Testis (tissue), 2 donors: Measurements from ENCODE around the gene PLCB2.

Experiments used
- POLR2A ChIP-seq: fragments of 450-650 bp; IDR thresholded peaks from one replicate; pipeline ENCODE4 v1.6.1; 2017; ENCODE audit warnings: antibody characterized with exemption, mild to moderate bottlenecking, moderate library complexity
- TF ChIP-seq, protein P1 (sequence below), 3 experiments: fragments of 450-650 bp in 2 of 3; fragments of 200-600 bp in 1 of 3; sonication (generic) in 1 of 3; IDR thresholded peaks; one replicate each; pipeline ENCODE4 v1.5.1; 2016 to 2019; ENCODE audit warnings: antibody characterized with exemption in 3 of 3, mild to moderate bottlenecking in 2 of 3, moderate library complexity in 1 of 3

GRCh38 chr15:40286061-40286532, 21.6 kb downstream of the PLCB2 start:
- TF ChIP-seq, protein P1, sequence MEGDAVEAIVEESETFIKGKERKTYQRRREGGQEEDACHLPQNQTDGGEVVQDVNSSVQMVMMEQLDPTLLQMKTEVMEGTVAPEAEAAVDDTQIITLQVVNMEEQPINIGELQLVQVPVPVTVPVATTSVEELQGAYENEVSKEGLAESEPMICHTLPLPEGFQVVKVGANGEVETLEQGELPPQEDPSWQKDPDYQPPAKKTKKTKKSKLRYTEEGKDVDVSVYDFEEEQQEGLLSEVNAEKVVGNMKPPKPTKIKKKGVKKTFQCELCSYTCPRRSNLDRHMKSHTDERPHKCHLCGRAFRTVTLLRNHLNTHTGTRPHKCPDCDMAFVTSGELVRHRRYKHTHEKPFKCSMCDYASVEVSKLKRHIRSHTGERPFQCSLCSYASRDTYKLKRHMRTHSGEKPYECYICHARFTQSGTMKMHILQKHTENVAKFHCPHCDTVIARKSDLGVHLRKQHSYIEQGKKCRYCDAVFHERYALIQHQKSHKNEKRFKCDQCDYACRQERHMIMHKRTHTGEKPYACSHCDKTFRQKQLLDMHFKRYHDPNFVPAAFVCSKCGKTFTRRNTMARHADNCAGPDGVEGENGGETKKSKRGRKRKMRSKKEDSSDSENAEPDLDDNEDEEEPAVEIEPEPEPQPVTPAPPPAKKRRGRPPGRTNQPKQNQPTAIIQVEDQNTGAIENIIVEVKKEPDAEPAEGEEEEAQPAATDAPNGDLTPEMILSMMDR (IDR thresholded peaks at IDR 0.05) = no peak
- no peak for TF ChIP-seq POLR2A
